Measurements from ENCODE around the gene FTCD.
"Not testable (repeated sequence)": the region's sequence is repeated elsewhere in the genome, so short reads cannot be mapped to it uniquely, and the experiment has no call there.

FTCD gene

GRCh38 chr21:46171585-46171984 lies 16.2 kb upstream of the FTCD start:
- no peak for DNase-seq

- DNase-seq = not testable (repeated sequence)
These were observed 15.2 kb upstream of the FTCD start for GRCh38 chr21:46170436-46171193.

- no peak for DNase-seq
These were observed 13.4 kb upstream of the FTCD start for GRCh38 chr21:46168659-46169386.

- no peak for DNase-seq
These were observed 12.9 kb upstream of the FTCD start for GRCh38 chr21:46168238-46168637.

GRCh38 chr21:46165098-46165497 lies 9.7 kb upstream of the FTCD start:
- DNase-seq = no peak

- no peak for DNase-seq
These were observed 8.0 kb upstream of the FTCD start for GRCh38 chr21:46163380-46163779.

GRCh38 chr21:46161633-46162592 lies 6.5 kb upstream of the FTCD start:
- no peak for DNase-seq

- no peak for DNase-seq
These were observed 5.7 kb upstream of the FTCD start for GRCh38 chr21:46160907-46161632.

- DNase-seq = no peak
These were observed 5.2 kb upstream of the FTCD start for GRCh38 chr21:46160657-46160906.

- DNase-seq = no peak
These were observed 4.7 kb upstream of the FTCD start for GRCh38 chr21:46159841-46160656.

- DNase-seq = no peak
These were observed 4.0 kb upstream of the FTCD start for GRCh38 chr21:46159390-46159789.

- DNase-seq = no peak
These were observed 3.4 kb upstream of the FTCD start for GRCh38 chr21:46158666-46159300.

- DNase-seq = no peak
These were observed 2.6 kb upstream of the FTCD start for GRCh38 chr21:46157987-46158451.

- no peak for DNase-seq
These were observed 2.1 kb upstream of the FTCD start for GRCh38 chr21:46157396-46157986.

GRCh38 chr21:46156678-46157077 lies 1.3 kb upstream of the FTCD start:
- DNase-seq = no peak

- DNase-seq = no peak
These were observed 933 bp upstream of the FTCD start for GRCh38 chr21:46156378-46156645.

- DNase-seq = no peak
These were observed 345 bp downstream of the FTCD start for GRCh38 chr21:46154955-46155513.

GRCh38 chr21:46154155-46154954 lies 1.0 kb downstream of the FTCD start:
- DNase-seq = no peak

GRCh38 chr21:46153247-46154154 lies 1.9 kb downstream of the FTCD start:
- DNase-seq = no peak
